OCI-LY7 (cell line): ENCODE data around the gene RAD9B. TPM values are rescaled to one million over a fixed set of nuclear protein-coding genes. Genes with fewer than 3 reads are reported as not detected.
"Not testable (repeated sequence)": the region's sequence is repeated elsewhere in the genome, so short reads cannot be mapped to it uniquely, and the experiment has no call there.

Experiments used
- BruUV-seq: library from RNA; stranded (reverse); fragments of 400-500 nt; replicated peaks from 2 replicates; lab custom pipeline; 2021; lab: Mats Ljungman, UMichigan
- CTCF ChIA-PET: fragments of 300-600 bp; sonication (Branson Sonifier 250); formaldehyde crosslinking; loops from one replicate; lab custom pipeline; 2022; ENCODE audit warnings: antibody characterized with exemption; ENCODE audit not compliant: unreplicated experiment; lab: Charles Lee
- POLR2A ChIA-PET: fragments of 300-600 bp; sonication (Branson Sonifier 250); formaldehyde crosslinking; loops from one replicate; lab custom pipeline; 2022; ENCODE audit warnings: antibody characterized with exemption; lab: Charles Lee
- DNase-seq: peaks from one replicate; pipeline ENCODE4 v3.0.0-alpha.2; 2015; ENCODE audit warnings: low spot score
- H2AFZ ChIP-seq: fragments of 200-600 bp; sonication (generic), shearing (Covaris generic); 2 replicates; pipeline ENCODE4 v1.6.1; 2014; ENCODE audit warnings: mild to moderate bottlenecking, antibody characterized with exemption, low read length, moderate library complexity
- H3K27ac ChIP-seq: fragments of 200-600 bp; sonication (generic); 2 replicates; pipeline ENCODE4 v1.5.1; 2014; ENCODE audit warnings: mixed run types, low read depth, mild to moderate bottlenecking, moderate library complexity, low read length, inconsistent platforms; ENCODE audit not compliant: poor library complexity, severe bottlenecking
- H3K36me3 ChIP-seq: fragments of 200-600 bp; sonication (generic); 2 replicates; pipeline ENCODE4 v1.6.1; 2014; ENCODE audit warnings: mild to moderate bottlenecking, antibody characterized with exemption, low read length, moderate library complexity, mixed read lengths; ENCODE audit not compliant: insufficient read depth
- H3K4me1 ChIP-seq: fragments of 200-600 bp; sonication (generic); 2 replicates; pipeline ENCODE4 v1.5.1; 2014; ENCODE audit warnings: mild to moderate bottlenecking, low read length; ENCODE audit not compliant: insufficient read depth, poor library complexity, severe bottlenecking
- H3K4me2 ChIP-seq: fragments of 200-600 bp; sonication (generic); 2 replicates; pipeline ENCODE4 v1.6.1; 2014; ENCODE audit warnings: mild to moderate bottlenecking, low read length
- H3K4me3 ChIP-seq: fragments of 200-600 bp; sonication (generic); 2 replicates; pipeline ENCODE4 v1.5.1; 2014; ENCODE audit warnings: mild to moderate bottlenecking, low read depth, low read length; ENCODE audit not compliant: poor library complexity, severe bottlenecking
- H3K79me2 ChIP-seq: fragments of 200-600 bp; sonication (generic); 2 replicates; pipeline ENCODE4 v1.6.1; 2016; ENCODE audit warnings: low read depth, mild to moderate bottlenecking, low read length, moderate library complexity, mixed read lengths; ENCODE audit not compliant: insufficient read depth
- H3K9me2 ChIP-seq: fragments of 200-600 bp; sonication (generic); 2 replicates; pipeline ENCODE4 v1.6.1; 2016; ENCODE audit warnings: mild to moderate bottlenecking, low read length, mixed read lengths; ENCODE audit not compliant: insufficient read depth
- H3K9me3 ChIP-seq: fragments of 200-600 bp; sonication (generic); 2 replicates; pipeline ENCODE4 v1.6.1; 2014; ENCODE audit warnings: mild to moderate bottlenecking, mixed run types, low read length, mixed read lengths
- H4K20me1 ChIP-seq: fragments of 200-600 bp; sonication (generic); 2 replicates; pipeline ENCODE4 v1.6.1; 2014; ENCODE audit warnings: mild to moderate bottlenecking, antibody characterized with exemption, low read length, moderate library complexity, mixed read lengths; ENCODE audit not compliant: insufficient read depth
- EZH2phosphoT487 ChIP-seq: fragments of 200-600 bp; sonication (generic); IDR thresholded peaks from 2 replicates; pipeline ENCODE4 v1.6.1; 2018; ENCODE audit warnings: low read depth, borderline replicate concordance, mild to moderate bottlenecking, mixed run types, antibody characterized with exemption, low read length, moderate library complexity, mixed read lengths
- intact Hi-C: fragments of 100-400 bp; cut with micrococcal nuclease; formaldehyde crosslinking; loops from one replicate; pipeline ENCODE4 v1.10.0; 2022; ENCODE audit not compliant: unreplicated experiment
- total RNA-seq, 2 experiments: library from RNA; depleted of rRNA in 1 of 2; stranded (reverse); fragments of >200 nt in 1 of 2; shearing (Covaris generic) in 1 of 2; gene quantifications; 2 replicates each; pipeline ENCODE4 v1.2.3, GENCODE V29; 2014 to 2022
- TF ChIP-seq, protein P1 (sequence below): fragments of 200-600 bp; sonication (generic); conservative IDR thresholded peaks from 2 replicates; pipeline ENCODE4 v1.5.1; 2014; ENCODE audit warnings: mild to moderate bottlenecking, antibody characterized with exemption, low read length, moderate library complexity, mixed read lengths

Gene RAD9B
- total RNA-seq, 2 experiments from 2014 or later, result 0.76 to 3.0 TPM

DNA sequence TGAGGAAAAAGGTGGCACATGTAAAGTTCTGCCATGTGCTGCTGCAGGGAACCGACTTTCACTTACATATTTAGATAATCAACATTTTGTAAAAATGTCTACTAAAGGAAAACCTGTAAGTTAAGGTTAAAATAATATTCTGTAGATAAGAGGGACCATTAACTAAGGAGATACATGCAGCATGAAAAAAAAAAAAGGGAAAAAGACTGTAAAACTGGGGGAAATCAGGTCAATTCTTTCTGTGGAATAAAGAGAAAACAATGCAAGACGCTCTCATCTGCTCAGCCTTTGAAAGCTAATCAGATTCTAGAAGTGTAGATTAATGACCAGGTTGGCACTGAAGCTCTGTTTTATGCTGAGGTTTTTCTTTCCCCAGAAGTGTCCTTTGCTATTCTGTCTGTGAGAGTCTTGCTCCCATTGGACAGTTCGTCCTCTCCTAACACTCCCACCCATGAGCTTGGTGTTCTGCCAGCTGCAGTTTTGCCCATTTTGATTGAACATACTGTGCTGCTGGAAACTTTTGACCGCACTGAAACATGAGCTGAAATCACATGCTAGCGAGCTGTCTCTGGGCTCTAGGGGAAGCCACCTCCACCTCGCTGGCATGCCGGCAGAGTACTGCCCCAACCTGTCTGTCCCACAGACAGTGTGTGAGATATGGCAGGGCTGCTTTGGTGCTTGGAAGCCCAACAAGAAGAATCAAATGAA is 41.3 kb downstream of the RAD9B start:
- POLR2A ChIA-PET, result interaction anchor here (0.5 to 1.0 kb wide), 6 partner anchors 12 to 185 kb away, joined by 3 to 5 read pairs (median 3); no protein-coding TSS in a partner anchor

GRCh38 chr12:110543965-110544364 is 41.8 kb downstream of the RAD9B start:
- Histone ChIP-seq H2AFZ (no peak overlapping the region), H4K20me1 (no peaks in the 10 kb centered on the region), H3K79me2 (peaks cover 30% of the 10 kb centered on the region; the same call in 1 of the 2 replicates), H3K27ac (no peak overlapping the region), H3K4me3 (no peak overlapping the region), H3K4me2 (no peak overlapping the region), H3K4me1 (peaks cover 12% of the 10 kb centered on the region), H3K36me3 (peaks cover 77% of the 10 kb centered on the region), H3K9me2 (no peaks in the 10 kb centered on the region), H3K9me3 (no peaks in the 10 kb centered on the region)
- intact Hi-C loops, result no loop called here
- POLR2A ChIA-PET, result interaction anchor here (0.5 to 1.0 kb wide), 4 partner anchors 10 to 62 kb away, joined by 3 to 5 read pairs (median 3); no protein-coding TSS in a partner anchor
- TF ChIP-seq EZH2phosphoT487, result no peak
- TF ChIP-seq, protein P1, sequence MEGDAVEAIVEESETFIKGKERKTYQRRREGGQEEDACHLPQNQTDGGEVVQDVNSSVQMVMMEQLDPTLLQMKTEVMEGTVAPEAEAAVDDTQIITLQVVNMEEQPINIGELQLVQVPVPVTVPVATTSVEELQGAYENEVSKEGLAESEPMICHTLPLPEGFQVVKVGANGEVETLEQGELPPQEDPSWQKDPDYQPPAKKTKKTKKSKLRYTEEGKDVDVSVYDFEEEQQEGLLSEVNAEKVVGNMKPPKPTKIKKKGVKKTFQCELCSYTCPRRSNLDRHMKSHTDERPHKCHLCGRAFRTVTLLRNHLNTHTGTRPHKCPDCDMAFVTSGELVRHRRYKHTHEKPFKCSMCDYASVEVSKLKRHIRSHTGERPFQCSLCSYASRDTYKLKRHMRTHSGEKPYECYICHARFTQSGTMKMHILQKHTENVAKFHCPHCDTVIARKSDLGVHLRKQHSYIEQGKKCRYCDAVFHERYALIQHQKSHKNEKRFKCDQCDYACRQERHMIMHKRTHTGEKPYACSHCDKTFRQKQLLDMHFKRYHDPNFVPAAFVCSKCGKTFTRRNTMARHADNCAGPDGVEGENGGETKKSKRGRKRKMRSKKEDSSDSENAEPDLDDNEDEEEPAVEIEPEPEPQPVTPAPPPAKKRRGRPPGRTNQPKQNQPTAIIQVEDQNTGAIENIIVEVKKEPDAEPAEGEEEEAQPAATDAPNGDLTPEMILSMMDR, result no peak
- BruUV-seq, result no TSS peak
- no peak for DNase-seq
- CTCF ChIA-PET, result interaction anchor here (0.5 kb wide), 1 partner anchor 154 kb away, joined by 5 read pairs; no protein-coding TSS in a partner anchor

More for the DNA sequence above, 41.3 kb downstream of the RAD9B start:
- Histone ChIP-seq H3K4me2 (no peak overlapping the region), H3K9me2 (no peaks in the 10 kb centered on the region), H3K4me3 (no peak overlapping the region), H3K79me2 (peaks cover 24% of the 10 kb centered on the region; the same call in 1 of the 2 replicates), H3K27ac (no peak overlapping the region), H2AFZ (no peak overlapping the region), H4K20me1 (no peaks in the 10 kb centered on the region), H3K36me3 (peaks cover 77% of the 10 kb centered on the region), H3K4me1 (peaks cover 12% of the 10 kb centered on the region), H3K9me3 (no peaks in the 10 kb centered on the region)
- TF ChIP-seq EZH2phosphoT487, result no peak
- TF ChIP-seq, protein P1, result no peak
- no peak for DNase-seq
- intact Hi-C loops, result no loop called here
- no TSS peak for BruUV-seq
- CTCF ChIA-PET, result interaction anchor here (0.5 kb wide), 1 partner anchor 154 kb away, joined by 5 read pairs; no protein-coding TSS in a partner anchor

- H4K20me1 ChIP-seq, result not testable (repeated sequence)
- peaks cover 31% of the 10 kb centered on the region; the same call in 1 of the 2 replicates for H3K79me2 ChIP-seq
Observed at GRCh38 chr12:110545259-110545658, 43.1 kb downstream of the RAD9B start.

More at GRCh38 chr12:110545259-110545658, 43.1 kb downstream of the RAD9B start:
- H3K9me2 ChIP-seq, POLR2A ChIA-PET, H3K27ac ChIP-seq, H3K4me3 ChIP-seq, H3K4me2 ChIP-seq, intact Hi-C loops, H3K4me1 ChIP-seq, CTCF ChIA-PET, DNase-seq, H3K9me3 ChIP-seq, H2AFZ ChIP-seq, BruUV-seq: not testable (repeated sequence)
- peaks cover 75% of the 10 kb centered on the region for H3K36me3 ChIP-seq
